GM18861 (cell line): ENCODE results near the gene TUBGCP3.
A peak's percentile ranks its signal among the peaks of the same experiment; 100 is the strongest.

Source experiments
- ATAC-seq: cut with Tn5 transposase; IDR thresholded peaks from one replicate; pipeline ENCODE4 v1.9.1; 2021; ENCODE audit not compliant: unreplicated experiment

TUBGCP3 gene

GRCh38 chr13:112617754-112618375 lies 29.9 kb upstream of the TUBGCP3 start:
- no peak for ATAC-seq

- ATAC-seq = peak; percentile 60
Observed at GRCh38 chr13:112616586-112617362, 28.8 kb upstream of the TUBGCP3 start.

- ATAC-seq = no peak
Observed at GRCh38 chr13:112615391-112615790, 27.4 kb upstream of the TUBGCP3 start.

- ATAC-seq = no peak
Observed at GRCh38 chr13:112614835-112615234, 26.9 kb upstream of the TUBGCP3 start.

GRCh38 chr13:112608212-112608611 lies 20.3 kb upstream of the TUBGCP3 start:
- ATAC-seq = no peak

- ATAC-seq = peak; percentile 97
Observed at GRCh38 chr13:112606109-112607001, 18.4 kb upstream of the TUBGCP3 start.

- ATAC-seq = no peak
Observed at GRCh38 chr13:112605531-112605990, 17.6 kb upstream of the TUBGCP3 start.

- no peak for ATAC-seq
Observed at GRCh38 chr13:112603641-112604225, 15.8 kb upstream of the TUBGCP3 start.

GRCh38 chr13:112602189-112602588 lies 14.2 kb upstream of the TUBGCP3 start:
- ATAC-seq = no peak

- no peak for ATAC-seq
Observed at GRCh38 chr13:112601371-112601770, 13.4 kb upstream of the TUBGCP3 start.

- ATAC-seq = no peak
Observed at GRCh38 chr13:112596235-112596634, 8.3 kb upstream of the TUBGCP3 start.

- ATAC-seq = no peak
Observed at GRCh38 chr13:112592647-112593046, 4.7 kb upstream of the TUBGCP3 start.

- no peak for ATAC-seq
Observed at GRCh38 chr13:112592181-112592580, 4.2 kb upstream of the TUBGCP3 start.

GRCh38 chr13:112588490-112589297 lies 741 bp upstream of the TUBGCP3 start:
- no peak for ATAC-seq

- ATAC-seq = peak; percentile 33
Observed at GRCh38 chr13:112587212-112587763, 665 bp downstream of the TUBGCP3 start.

GRCh38 chr13:112586334-112586960 lies 1.5 kb downstream of the TUBGCP3 start:
- ATAC-seq = no peak

- ATAC-seq = peak; percentile 43
Observed at GRCh38 chr13:112583592-112584277, 4.2 kb downstream of the TUBGCP3 start.

GRCh38 chr13:112582263-112582662 lies 5.7 kb downstream of the TUBGCP3 start:
- no peak for ATAC-seq

GRCh38 chr13:112580912-112581311 lies 7.0 kb downstream of the TUBGCP3 start:
- no peak for ATAC-seq
